Activated naive CD4-positive, alpha-beta T cell treated with anti-CD3 and anti-CD28 coated beads, Interleukin-2, amount 10 ng/mL, durations not matched to agents 7 days and 5 days (primary cell): ENCODE measurements around the gene TIMM50.

Experiments
- CTCF ChIA-PET: fragments of 350-600 bp; sonication (Branson Sonifier 250); formaldehyde crosslinking; loops from one replicate; lab custom pipeline; 2021; ENCODE audit warnings: antibody characterized with exemption; lab: Charles Lee
- DNase-seq: peaks from one replicate; pipeline ENCODE4 v3.0.0-alpha.2; 2020
- H3K27ac Mint-ChIP-seq: one replicate; pipeline ENCODE4 v1.8.0; 2021; ENCODE audit warnings: mild to moderate bottlenecking, moderate library complexity, mixed read lengths
- H3K27me3 Mint-ChIP-seq: one replicate; pipeline ENCODE4 v1.8.0; 2021; ENCODE audit warnings: mild to moderate bottlenecking, mixed read lengths
- H3K36me3 Mint-ChIP-seq: one replicate; pipeline ENCODE4 v1.8.0; 2021; ENCODE audit warnings: mixed read lengths
- H3K4me1 Mint-ChIP-seq: one replicate; pipeline ENCODE4 v1.8.0; 2021; ENCODE audit warnings: mixed read lengths
- H3K4me3 Mint-ChIP-seq: one replicate; pipeline ENCODE4 v1.8.0; 2021; ENCODE audit warnings: mild to moderate bottlenecking, moderate library complexity, mixed read lengths
- H3K9me3 Mint-ChIP-seq: one replicate; pipeline ENCODE4 v1.8.0; 2021; ENCODE audit warnings: mixed read lengths

Gene TIMM50

DNA sequence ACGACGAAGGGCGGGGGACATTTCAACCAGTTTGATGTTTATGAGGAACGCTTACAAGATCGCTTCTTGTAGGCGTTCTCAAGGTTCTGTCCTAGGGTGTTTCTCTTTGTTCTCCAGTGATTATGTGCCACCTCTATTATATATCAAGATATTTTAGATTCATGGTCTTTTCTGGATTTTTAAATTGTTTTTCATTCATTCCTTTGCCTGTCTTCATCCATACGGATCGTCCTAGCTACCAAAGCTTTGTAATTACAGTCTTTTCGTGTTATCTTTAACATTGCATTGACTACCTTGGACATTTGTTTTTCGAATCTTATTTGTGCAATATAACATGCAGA is 59.7 kb downstream of the TIMM50 start:
- no peaks in the 10 kb centered on the region for H3K27me3 Mint-ChIP-seq
- H3K36me3 Mint-ChIP-seq, result peaks cover 14% of the 10 kb centered on the region
- no peak for DNase-seq
- H3K4me3 Mint-ChIP-seq, result peak overlapping the region; percentile 94
- peaks cover 70% of the 10 kb centered on the region for H3K4me1 Mint-ChIP-seq
- H3K27ac Mint-ChIP-seq, result peak overlapping the region; percentile 92
- H3K9me3 Mint-ChIP-seq, result no peaks in the 10 kb centered on the region
- CTCF ChIA-PET, result interaction anchor here (1.5 kb wide), 1 partner anchor 99 kb away, joined by 7 read pairs; no protein-coding TSS in a partner anchor
